Measurements from ENCODE around the gene SLC22A12.
"Not testable (repeated sequence)": the region's sequence is repeated elsewhere in the genome, so short reads cannot be mapped to it uniquely, and the experiment has no call there.

The SLC22A12 gene

GRCh38 chr11:64558869-64559268 lies 32.2 kb upstream of the SLC22A12 start:
- Histone ChIP-seq H3K4me3 (ENCODE audit: low read length) (no peak overlapping the region), H3K36me3 (ENCODE audit: insufficient read depth, low read length) (no peaks in the 10 kb centered on the region), H3K27me3 (ENCODE audit: insufficient read depth, low read length) (peaks cover 9% of the 10 kb centered on the region), H2AFZ (ENCODE audit: low read depth, low read length) (no peak overlapping the region), H3K9me3 (ENCODE audit: low read length) (no peaks in the 10 kb centered on the region), H3K4me1 (ENCODE audit: insufficient read depth, low read length) (peaks cover 3% of the 10 kb centered on the region)

DNA sequence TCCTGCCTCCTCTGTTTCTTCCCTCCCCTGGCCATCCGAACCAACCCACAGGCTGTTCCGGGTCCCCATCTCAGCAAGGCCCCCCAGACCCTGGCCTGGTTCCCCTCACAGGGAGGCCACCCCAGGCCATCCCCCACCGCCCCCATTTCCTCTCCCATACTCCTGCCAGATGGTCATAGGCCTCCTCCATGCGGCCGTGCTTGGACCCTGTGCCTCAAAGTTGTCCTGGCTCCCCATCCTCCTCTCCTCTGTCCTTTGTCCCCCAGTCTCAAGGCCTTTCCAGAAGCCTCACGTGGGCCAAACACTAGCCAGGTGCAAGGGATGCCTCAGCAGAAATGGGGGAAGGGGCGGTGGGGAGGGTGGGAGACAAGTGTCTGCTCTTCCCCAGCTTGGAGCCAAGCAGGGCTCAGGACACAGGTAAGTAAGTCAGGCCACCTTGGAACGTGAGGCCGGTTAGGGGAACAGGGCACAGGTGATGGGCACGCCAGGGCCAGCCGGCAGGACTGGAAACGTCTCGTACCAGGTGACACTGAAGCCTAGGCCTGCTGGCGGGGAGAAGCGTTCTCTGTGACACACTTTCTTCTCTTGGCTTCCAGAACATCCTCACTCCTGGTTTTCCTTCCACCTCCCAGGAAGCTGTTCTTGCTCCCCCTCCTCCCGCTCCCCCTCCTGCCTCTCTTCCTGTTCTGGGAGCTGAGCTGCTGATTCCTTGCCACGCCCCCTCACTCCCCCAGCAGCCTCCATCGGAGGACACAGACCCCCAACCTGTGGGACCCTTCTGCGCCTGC lies 31.5 kb upstream of the SLC22A12 start:
- Histone ChIP-seq H3K27me3 (ENCODE audit: insufficient read depth, low read length) (peaks cover 9% of the 10 kb centered on the region), H3K9me3 (ENCODE audit: low read length) (no peaks in the 10 kb centered on the region), H2AFZ (ENCODE audit: low read depth, low read length) (no peak overlapping the region), H3K4me1 (ENCODE audit: insufficient read depth, low read length) (peaks cover 2% of the 10 kb centered on the region), H3K4me3 (ENCODE audit: low read length) (no peak overlapping the region), H3K36me3 (ENCODE audit: insufficient read depth, low read length) (no peaks in the 10 kb centered on the region)

DNA sequence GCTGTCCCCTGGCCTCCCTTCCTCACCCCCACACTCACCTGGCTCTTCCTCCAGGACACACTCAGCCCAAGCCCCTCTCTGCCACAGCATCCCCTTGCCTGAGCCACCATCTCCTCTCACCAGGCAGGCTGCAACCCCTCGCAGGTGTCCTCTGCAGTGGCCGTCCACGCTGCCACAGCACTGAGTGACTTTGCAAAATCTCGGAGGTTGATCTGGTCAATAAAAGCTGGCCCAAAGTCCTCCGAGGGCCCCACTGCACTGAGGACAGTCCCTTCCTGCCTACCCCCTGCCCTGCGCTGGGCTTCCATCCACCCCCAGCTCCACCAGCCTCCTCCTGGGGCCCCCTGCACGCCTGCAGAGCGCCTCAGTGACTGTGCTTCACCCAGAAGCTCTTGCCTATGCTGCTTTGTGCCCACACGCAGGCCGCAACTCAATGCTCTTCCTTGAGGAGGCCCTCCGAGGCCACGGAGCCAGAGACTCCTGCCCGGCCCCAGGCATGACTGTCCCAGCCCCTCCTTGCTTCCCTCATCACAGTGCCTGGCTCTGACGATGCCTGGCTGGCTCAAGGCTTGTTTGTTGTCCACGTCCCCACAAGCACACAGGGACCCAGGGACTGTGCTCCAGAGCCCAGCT lies 30.8 kb upstream of the SLC22A12 start:
- no peaks in the 10 kb centered on the region for H3K4me1 ChIP-seq (ENCODE audit: insufficient read depth, low read length)
- H3K27me3 ChIP-seq (ENCODE audit: insufficient read depth, low read length), result peaks cover 9% of the 10 kb centered on the region
- H3K4me3 ChIP-seq (ENCODE audit: low read length), result no peak overlapping the region
- H3K9me3 ChIP-seq (ENCODE audit: low read length), result no peaks in the 10 kb centered on the region
- no peak overlapping the region for H2AFZ ChIP-seq (ENCODE audit: low read depth, low read length)
- no peaks in the 10 kb centered on the region for H3K36me3 ChIP-seq (ENCODE audit: insufficient read depth, low read length)

- no peak overlapping the region for H2AFZ ChIP-seq (ENCODE audit: low read depth, low read length)
- peaks cover 3% of the 10 kb centered on the region for H3K4me1 ChIP-seq (ENCODE audit: insufficient read depth, low read length)
- peaks cover 3% of the 10 kb centered on the region for H3K27me3 ChIP-seq (ENCODE audit: insufficient read depth, low read length)
- H3K36me3 ChIP-seq (ENCODE audit: insufficient read depth, low read length), result no peaks in the 10 kb centered on the region
- no peak overlapping the region for H3K4me3 ChIP-seq (ENCODE audit: low read length)
- H3K9me3 ChIP-seq (ENCODE audit: low read length), result no peaks in the 10 kb centered on the region
Measured at GRCh38 chr11:64560941-64561340, 30.1 kb upstream of the SLC22A12 start.

- not testable (repeated sequence) for H3K27me3 ChIP-seq (ENCODE audit: insufficient read depth, low read length); H3K4me1 ChIP-seq (ENCODE audit: insufficient read depth, low read length); H2AFZ ChIP-seq (ENCODE audit: low read depth, low read length); H3K9me3 ChIP-seq (ENCODE audit: low read length); H3K4me3 ChIP-seq (ENCODE audit: low read length); H3K36me3 ChIP-seq (ENCODE audit: insufficient read depth, low read length)
Measured at GRCh38 chr11:64561429-64561828, 29.6 kb upstream of the SLC22A12 start.

DNA sequence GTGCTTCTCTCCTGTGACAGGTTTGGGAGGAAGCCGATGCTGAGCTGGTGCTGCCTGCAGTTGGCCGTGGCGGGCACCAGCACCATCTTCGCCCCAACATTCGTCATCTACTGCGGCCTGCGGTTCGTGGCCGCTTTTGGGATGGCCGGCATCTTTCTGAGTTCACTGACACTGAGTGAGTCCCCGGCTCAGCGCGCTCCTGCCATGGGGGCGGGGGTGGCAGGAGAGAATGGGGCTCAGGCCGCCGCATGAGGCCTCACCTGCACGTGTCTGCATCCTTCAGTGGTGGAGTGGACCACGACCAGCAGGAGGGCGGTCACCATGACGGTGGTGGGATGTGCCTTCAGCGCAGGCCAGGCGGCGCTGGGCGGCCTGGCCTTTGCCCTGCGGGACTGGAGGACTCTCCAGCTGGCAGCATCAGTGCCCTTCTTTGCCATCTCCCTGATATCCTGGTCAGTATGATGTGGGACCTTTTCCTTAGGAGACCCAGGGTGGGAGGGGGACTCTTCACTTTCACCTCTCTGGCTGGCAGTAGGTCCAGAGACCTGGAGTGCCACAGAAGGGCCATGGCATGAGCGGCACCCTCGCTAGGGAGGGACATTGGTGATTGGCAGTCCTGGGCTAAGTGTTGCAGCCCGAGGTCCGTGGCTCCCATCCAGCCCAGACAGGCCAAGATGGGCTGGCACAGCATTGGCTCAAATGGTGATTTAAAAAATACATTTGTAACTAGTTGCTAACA lies 28.9 kb upstream of the SLC22A12 start:
- Histone ChIP-seq H3K9me3 (ENCODE audit: low read length) (no peaks in the 10 kb centered on the region), H3K36me3 (ENCODE audit: insufficient read depth, low read length) (no peaks in the 10 kb centered on the region), H2AFZ (ENCODE audit: low read depth, low read length) (no peak overlapping the region), H3K27me3 (ENCODE audit: insufficient read depth, low read length) (peaks cover 3% of the 10 kb centered on the region), H3K4me3 (ENCODE audit: low read length) (no peak overlapping the region), H3K4me1 (ENCODE audit: insufficient read depth, low read length) (peaks cover 14% of the 10 kb centered on the region)

- Histone ChIP-seq H3K27me3 (ENCODE audit: insufficient read depth, low read length) (peaks cover 3% of the 10 kb centered on the region), H3K9me3 (ENCODE audit: low read length) (no peaks in the 10 kb centered on the region), H2AFZ (ENCODE audit: low read depth, low read length) (no peak overlapping the region), H3K4me1 (ENCODE audit: insufficient read depth, low read length) (peaks cover 21% of the 10 kb centered on the region), H3K36me3 (ENCODE audit: insufficient read depth, low read length) (no peaks in the 10 kb centered on the region), H3K4me3 (ENCODE audit: low read length) (no peak overlapping the region)
Measured at GRCh38 chr11:64562723-64563351, 28.2 kb upstream of the SLC22A12 start.

DNA sequence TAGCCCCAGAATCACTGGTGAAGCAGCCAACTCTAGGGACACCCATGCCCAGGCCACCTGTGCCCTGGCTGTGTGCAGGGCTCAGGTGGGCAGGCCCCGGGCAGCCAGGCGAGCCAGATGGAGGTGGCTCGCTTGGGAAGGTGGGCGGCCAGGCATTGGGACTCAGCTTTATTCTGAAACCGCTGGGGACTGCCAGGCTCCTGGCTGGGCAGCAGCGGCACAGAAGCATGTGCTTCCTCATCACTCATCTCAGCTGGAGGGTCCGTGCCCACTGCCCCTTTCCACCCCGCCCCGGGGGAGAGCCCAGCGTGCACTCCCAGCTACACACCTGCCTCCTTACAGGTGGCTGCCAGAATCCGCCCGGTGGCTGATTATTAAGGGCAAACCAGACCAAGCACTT lies 27.1 kb upstream of the SLC22A12 start:
- H2AFZ ChIP-seq (ENCODE audit: low read depth, low read length), result no peak overlapping the region
- no peaks in the 10 kb centered on the region for H3K36me3 ChIP-seq (ENCODE audit: insufficient read depth, low read length)
- H3K4me3 ChIP-seq (ENCODE audit: low read length), result no peak overlapping the region
- H3K4me1 ChIP-seq (ENCODE audit: insufficient read depth, low read length), result peaks cover 21% of the 10 kb centered on the region
- peaks cover 2% of the 10 kb centered on the region for H3K27me3 ChIP-seq (ENCODE audit: insufficient read depth, low read length)
- H3K9me3 ChIP-seq (ENCODE audit: low read length), result no peaks in the 10 kb centered on the region

DNA sequence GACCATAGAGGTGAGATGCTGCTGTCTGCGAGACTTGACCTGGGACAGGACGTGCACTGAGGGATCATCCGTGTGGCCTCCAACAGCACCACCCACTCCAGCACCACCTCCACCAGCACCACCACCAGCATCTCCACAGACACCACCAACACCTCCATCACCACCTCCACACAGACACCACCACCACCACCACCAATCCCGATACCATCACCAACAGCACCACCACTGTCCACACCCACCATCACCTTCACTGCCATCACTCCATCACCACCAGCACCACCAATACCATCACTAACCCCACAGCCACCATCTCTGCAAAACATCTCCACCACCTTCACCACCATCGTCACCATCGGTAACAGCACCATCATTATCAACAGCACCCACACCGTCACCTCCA lies 26.6 kb upstream of the SLC22A12 start:
- no peaks in the 10 kb centered on the region for H3K9me3 ChIP-seq (ENCODE audit: low read length)
- H3K4me3 ChIP-seq (ENCODE audit: low read length), result no peak overlapping the region

DNA sequence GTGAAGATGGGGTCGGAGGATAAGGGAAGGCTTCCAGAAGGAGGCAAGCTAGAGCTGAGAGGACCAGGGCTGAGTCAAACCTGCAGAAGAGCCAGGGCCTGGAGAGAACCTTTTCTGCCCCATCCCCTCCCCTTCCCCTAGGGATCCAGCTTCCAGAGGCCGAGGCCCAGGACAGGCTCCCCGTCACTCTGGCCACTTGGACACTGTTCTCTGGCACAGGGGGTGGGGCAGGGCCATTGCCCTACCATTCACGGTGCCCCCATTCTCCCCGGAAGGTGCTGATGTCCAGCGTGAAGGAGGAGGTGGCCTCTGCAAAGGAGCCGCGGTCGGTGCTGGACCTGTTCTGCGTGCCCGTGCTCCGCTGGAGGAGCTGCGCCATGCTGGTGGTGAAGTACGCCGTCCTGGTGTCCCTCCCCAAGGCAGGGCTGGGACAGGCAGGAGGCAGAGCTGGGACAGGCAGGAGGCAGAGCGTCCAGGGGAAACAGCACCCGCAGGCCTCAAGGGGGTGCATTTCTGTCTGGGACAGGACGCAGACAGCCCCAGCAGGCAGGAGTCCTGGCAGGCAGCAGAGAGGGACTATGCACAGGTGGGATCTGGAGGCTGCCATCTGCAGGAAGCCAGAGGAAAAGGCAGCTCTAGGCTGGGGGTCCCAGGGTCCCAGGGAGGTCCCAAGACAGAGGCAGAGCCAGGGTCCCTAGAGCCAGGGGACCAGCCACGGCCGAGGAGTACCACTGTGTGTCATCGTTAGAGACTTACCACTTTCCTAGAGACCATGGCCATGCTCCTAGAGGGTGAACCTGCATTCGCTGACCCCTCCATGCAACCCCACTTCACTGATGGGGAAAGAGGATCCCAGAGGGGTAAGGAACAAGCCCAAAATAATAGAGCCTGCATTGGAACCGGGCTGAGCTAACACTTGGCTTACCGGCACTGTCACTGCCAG lies 25.8 kb upstream of the SLC22A12 start:
- no peak overlapping the region for H2AFZ ChIP-seq (ENCODE audit: low read depth, low read length)
- no peaks in the 10 kb centered on the region for H3K36me3 ChIP-seq (ENCODE audit: insufficient read depth, low read length)
- no peaks in the 10 kb centered on the region for H3K27me3 ChIP-seq (ENCODE audit: insufficient read depth, low read length)
- no peak overlapping the region for H3K4me3 ChIP-seq (ENCODE audit: low read length)
- peaks cover 21% of the 10 kb centered on the region for H3K4me1 ChIP-seq (ENCODE audit: insufficient read depth, low read length)
- H3K9me3 ChIP-seq (ENCODE audit: low read length), result no peaks in the 10 kb centered on the region

More for the DNA sequence above, 26.6 kb upstream of the SLC22A12 start:
- Histone ChIP-seq H3K27me3 (ENCODE audit: insufficient read depth, low read length) (no peaks in the 10 kb centered on the region), H3K36me3 (ENCODE audit: insufficient read depth, low read length) (no peaks in the 10 kb centered on the region), H3K4me1 (ENCODE audit: insufficient read depth, low read length) (peaks cover 21% of the 10 kb centered on the region), H2AFZ (ENCODE audit: low read depth, low read length) (no peak overlapping the region)

GRCh38 chr11:64566042-64566914 lies 24.7 kb upstream of the SLC22A12 start:
- Histone ChIP-seq H3K4me1 (ENCODE audit: insufficient read depth, low read length) (peaks cover 21% of the 10 kb centered on the region), H3K9me3 (ENCODE audit: low read length) (no peaks in the 10 kb centered on the region), H2AFZ (ENCODE audit: low read depth, low read length) (peak overlapping the region; percentile 76), H3K4me3 (ENCODE audit: low read length) (peak overlapping the region; percentile 44), H3K27me3 (ENCODE audit: insufficient read depth, low read length) (no peaks in the 10 kb centered on the region), H3K36me3 (ENCODE audit: insufficient read depth, low read length) (no peaks in the 10 kb centered on the region)

Measured in neuron (in vitro differentiated cells).